ENCODE data around the gene FAM229A. TPM values are rescaled to one million over a fixed set of nuclear protein-coding genes. Genes with fewer than 3 reads are reported as not detected.
A peak's percentile ranks its signal among the peaks of the same experiment; 100 is the strongest.

FAM229A gene
- total and polyA plus RNA-seq, 2 of the 8 experiments (the other 6 are each of a cell fraction or from before 2014, with no cell fraction given): 4.1 to 4.2 TPM

DNA sequence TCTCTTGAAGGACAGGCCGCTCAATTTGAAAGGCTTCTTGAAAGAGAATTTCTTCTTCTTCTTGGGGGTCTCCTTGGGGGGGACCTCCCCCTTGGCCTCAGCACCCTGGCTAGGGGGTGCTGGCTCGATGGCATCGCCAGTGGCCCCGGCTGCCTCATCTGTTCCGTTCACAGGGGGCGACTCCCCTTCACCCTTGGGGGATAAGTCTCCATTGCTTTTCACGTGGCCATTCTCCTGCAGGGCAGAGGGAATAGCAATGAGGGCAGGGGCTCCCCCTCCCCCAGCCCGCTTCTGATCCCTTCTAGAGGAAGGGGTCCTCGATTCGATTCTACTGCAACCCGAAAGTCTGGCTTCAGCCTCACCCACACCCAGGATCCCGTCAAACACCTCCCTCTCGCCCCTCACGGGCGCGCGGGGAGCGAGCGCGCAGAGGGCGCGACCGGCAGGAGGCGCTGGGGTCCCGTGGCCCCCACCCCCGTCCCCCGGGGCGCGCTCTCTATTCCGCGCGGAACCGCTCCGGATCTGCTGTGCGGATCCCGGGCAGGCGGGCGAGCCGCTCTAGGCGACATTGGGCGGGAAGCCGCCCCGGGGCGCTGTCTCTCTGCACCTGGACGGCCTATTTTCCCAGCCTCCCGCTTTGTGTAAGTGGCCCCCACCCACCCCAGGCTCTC is 27.3 kb downstream of the FAM229A start (continued):
- TF ChIP-seq TCF12 (IDR thresholded peaks at IDR 0.05; ENCODE audit: low read depth, low read length) (no peak), SP2 (IDR thresholded peaks at IDR 0.05; ENCODE audit: low read length) (no peak), RFX5 (IDR thresholded peaks at IDR 0.05; ENCODE audit: borderline replicate concordance, low read depth, low read length) (no peak), SIRT6 (IDR thresholded peaks at IDR 0.05; ENCODE audit: low read length) (no peak), ASH2L (IDR thresholded peaks at IDR 0.05; ENCODE audit: low read length) (no peak), SIN3A (conservative IDR thresholded peaks at IDR 0.05 in 1 of 2, IDR thresholded peaks at IDR 0.05 in 1 of 2; ENCODE audit: low read depth in 1 of 2, low read length in 2 of 2) (0 out of 4 replicates have a peak, but pooled peaks of 1 of the 2 experiments have one; percentile 45), YY1 (IDR thresholded peaks at IDR 0.05; ENCODE audit: low read depth, low read length) (no peak), CHD2 (IDR thresholded peaks at IDR 0.05; ENCODE audit: low read length) (no peak), JUND (IDR thresholded peaks at IDR 0.05; ENCODE audit: low read length) (no peak), MAFK (IDR thresholded peaks at IDR 0.05; ENCODE audit: low read depth, low read length) (no peak), CHD1 (IDR thresholded peaks at IDR 0.05; ENCODE audit: low read depth, low read length) (peak; percentile 68), FOSL1 (IDR thresholded peaks at IDR 0.05; ENCODE audit: insufficient read depth, low read depth, low read length) (no peak), ZNF274 (IDR thresholded peaks at IDR 0.05; ENCODE audit: borderline replicate concordance, extremely low read depth, low read length) (no peak), JUN (IDR thresholded peaks at IDR 0.05; ENCODE audit: low read depth, low read length) (no peak), PHF8 (conservative IDR thresholded peaks at IDR 0.05; ENCODE audit: low read depth, low read length) (peak; percentile 16; the same call in 1 of the 2 replicates), SIX5 (IDR thresholded peaks at IDR 0.05; ENCODE audit: low read depth, low read length) (no peak), POU5F1 (IDR thresholded peaks at IDR 0.05; ENCODE audit: low read depth, low read length) (no peak)
